Upper lobe of left lung (tissue), 6 donors: ENCODE measurements around the gene CRISPLD2. TPM values are rescaled to one million over a fixed set of nuclear protein-coding genes. Genes with fewer than 3 reads are reported as not detected.

Experiments used
- ATAC-seq, 2 donors: fragments of 200-7000 bp; cut with Tn5 transposase; one replicate each; pipeline ENCODE4 v1.9.1; 2022; ENCODE audit warnings: mild to moderate bottlenecking in 2 of 2, moderate library complexity in 2 of 2; ENCODE audit not compliant: low FRiP score in 2 of 2
- DNase-seq, 2 donors: peaks; one replicate each; pipeline ENCODE4 v3.0.0-alpha.2; 2019 to 2020
- H3K27ac ChIP-seq, 4 donors: fragments of 200-600 bp; sonication (generic); one replicate each; pipeline ENCODE4 v1.5.1; 2016 to 2019
- H3K27me3 ChIP-seq, 4 donors: fragments of 200-600 bp; sonication (generic); one replicate each; pipeline ENCODE4 v1.5.1; 2017 to 2019
- H3K36me3 ChIP-seq, 4 donors: fragments of 200-600 bp; sonication (generic); one replicate each; pipeline ENCODE4 v1.5.1; 2016 to 2019
- H3K4me1 ChIP-seq, 4 donors: fragments of 200-600 bp; sonication (generic); one replicate each; pipeline ENCODE4 v1.5.1; 2018 to 2019
- H3K4me3 ChIP-seq, 4 donors: fragments of 200-600 bp; sonication (generic); one replicate each; pipeline ENCODE4 v1.5.1; 2017 to 2019; ENCODE audit warnings: mild to moderate bottlenecking in 2 of 4, moderate library complexity in 1 of 4
- H3K9me3 ChIP-seq, 4 donors: fragments of 200-600 bp; sonication (generic); one replicate each; pipeline ENCODE4 v1.5.1; 2018 to 2019
- EP300 ChIP-seq, 4 donors: sonication (generic); formaldehyde crosslinking; IDR thresholded peaks; one replicate each; pipeline ENCODE4 v1.5.1; 2017; ENCODE audit warnings: antibody characterized with exemption in 4 of 4, control low read depth in 2 of 4
- POLR2A ChIP-seq, 4 donors: fragments of 450-650 bp; IDR thresholded peaks; one replicate each; pipeline ENCODE4 v1.5.1; 2016 to 2017; ENCODE audit warnings: antibody characterized with exemption in 4 of 4, mild to moderate bottlenecking in 2 of 4
- POLR2AphosphoS5 ChIP-seq, 2 donors: sonication (generic); formaldehyde crosslinking; IDR thresholded peaks; one replicate each; pipeline ENCODE4 v1.5.1; 2017; ENCODE audit warnings: antibody characterized with exemption in 2 of 2
- WGBS, 2 donors: methylation state at CpG; one replicate each; pipeline ENCODE4 v1.1.5; 2017 to 2018; 5-methylcytosine and 5-hydroxymethylcytosine counted together
- total RNA-seq, 6 donors: library from RNA; depleted of rRNA in 4 of 6; stranded (reverse); fragments of >200 nt in 4 of 6; gene quantifications; one replicate each; pipeline versions ENCODE4 v1.1.0 to v1.2.1, GENCODE V29; 2016 to 2021
- TF ChIP-seq, protein P1 (sequence below), 6 experiments: fragments of 450-650 bp in 4 of 6; fragments of 200-600 bp in 2 of 6; sonication (generic) in 2 of 6; IDR thresholded peaks; one replicate each; pipeline ENCODE4 v1.5.1; 2016 to 2019; ENCODE audit warnings: antibody characterized with exemption in 6 of 6
- donor health status: DM: no; HTN: no; CAD: no; lungs with moderate emphysema.
- donor health status: DM: no; HTN: yes; CAD: no; lungs with severe emphysema.

Gene CRISPLD2
- total RNA-seq, 6 donors from 2014 or later = 30.2 to 109 (median 80.8) TPM

GRCh38 chr16:84875846-84876245, 56.1 kb downstream of the CRISPLD2 start:
- Histone ChIP-seq H3K27me3 (no peaks in the 10 kb centered on the region), H3K4me1 (no peaks in the 10 kb centered on the region), H3K9me3 (no peaks in the 10 kb centered on the region), H3K27ac (no peak overlapping the region), H3K36me3 (peaks cover 0 to 48% (median 4%) of the 10 kb centered on the region in 4 donors), H3K4me3 (no peak overlapping the region)
- WGBS, 2 donors = 88 to 91% methylated on average over 5 to 6 of the region's 6 CpGs
- TF ChIP-seq POLR2A (IDR thresholded peaks at IDR 0.05) = no peak
- TF ChIP-seq, protein P1, sequence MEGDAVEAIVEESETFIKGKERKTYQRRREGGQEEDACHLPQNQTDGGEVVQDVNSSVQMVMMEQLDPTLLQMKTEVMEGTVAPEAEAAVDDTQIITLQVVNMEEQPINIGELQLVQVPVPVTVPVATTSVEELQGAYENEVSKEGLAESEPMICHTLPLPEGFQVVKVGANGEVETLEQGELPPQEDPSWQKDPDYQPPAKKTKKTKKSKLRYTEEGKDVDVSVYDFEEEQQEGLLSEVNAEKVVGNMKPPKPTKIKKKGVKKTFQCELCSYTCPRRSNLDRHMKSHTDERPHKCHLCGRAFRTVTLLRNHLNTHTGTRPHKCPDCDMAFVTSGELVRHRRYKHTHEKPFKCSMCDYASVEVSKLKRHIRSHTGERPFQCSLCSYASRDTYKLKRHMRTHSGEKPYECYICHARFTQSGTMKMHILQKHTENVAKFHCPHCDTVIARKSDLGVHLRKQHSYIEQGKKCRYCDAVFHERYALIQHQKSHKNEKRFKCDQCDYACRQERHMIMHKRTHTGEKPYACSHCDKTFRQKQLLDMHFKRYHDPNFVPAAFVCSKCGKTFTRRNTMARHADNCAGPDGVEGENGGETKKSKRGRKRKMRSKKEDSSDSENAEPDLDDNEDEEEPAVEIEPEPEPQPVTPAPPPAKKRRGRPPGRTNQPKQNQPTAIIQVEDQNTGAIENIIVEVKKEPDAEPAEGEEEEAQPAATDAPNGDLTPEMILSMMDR (IDR thresholded peaks at IDR 0.05) = no peak
- TF ChIP-seq POLR2AphosphoS5 (IDR thresholded peaks at IDR 0.05) = no peak
- TF ChIP-seq EP300 (IDR thresholded peaks at IDR 0.05) = no peak
- ATAC-seq = no peak
- no peak for DNase-seq

DNA sequence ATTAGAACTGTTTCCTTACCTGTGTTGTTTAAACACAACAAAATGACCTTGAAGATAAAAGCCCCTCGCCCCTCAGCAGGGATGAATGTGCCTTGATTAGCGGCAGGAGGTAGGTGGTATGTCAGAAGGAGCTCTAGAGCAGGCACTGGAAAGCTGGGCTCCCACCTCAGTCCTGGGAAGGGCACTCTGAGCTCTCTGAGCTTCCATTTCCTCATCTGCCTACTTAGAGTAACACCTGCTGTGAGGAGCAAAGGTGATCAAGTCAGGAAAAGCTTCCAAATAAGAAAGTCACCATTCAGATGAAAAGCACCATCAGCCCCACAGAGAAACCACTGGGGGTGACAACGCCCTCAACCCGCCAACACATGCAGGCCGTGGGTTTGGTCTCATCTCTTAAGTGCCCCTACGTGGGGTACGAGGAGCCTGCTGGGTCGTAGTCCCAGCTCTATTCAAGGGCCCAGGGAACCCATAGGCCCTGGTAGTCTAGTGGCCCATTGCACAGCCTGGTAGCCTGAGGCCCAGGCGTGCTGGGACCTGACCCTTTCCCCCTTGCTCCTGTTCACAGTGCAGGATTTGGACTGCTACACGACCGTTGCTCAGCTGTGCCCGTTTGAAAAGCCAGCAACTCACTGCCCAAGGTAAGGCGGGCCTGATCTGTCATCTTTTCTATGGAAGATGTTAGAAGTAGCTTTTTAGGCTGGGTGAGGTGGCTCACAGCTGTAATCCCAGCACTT, 57.3 kb downstream of the CRISPLD2 start:
- Histone ChIP-seq H3K9me3 (no peaks in the 10 kb centered on the region), H3K4me1 (no peaks in the 10 kb centered on the region), H3K27me3 (no peaks in the 10 kb centered on the region), H3K27ac (no peak overlapping the region), H3K36me3 (peaks cover 0 to 51% (median 4%) of the 10 kb centered on the region in 4 donors), H3K4me3 (no peak overlapping the region)
- TF ChIP-seq POLR2A (IDR thresholded peaks at IDR 0.05) (no peak), EP300 (IDR thresholded peaks at IDR 0.05) (no peak), POLR2AphosphoS5 (IDR thresholded peaks at IDR 0.05) (no peak)
- TF ChIP-seq, protein P1 (IDR thresholded peaks at IDR 0.05) = no peak
- peak in 1 of 2 donors; percentile 60 for ATAC-seq
- WGBS, 2 donors = 82 to 85% methylated on average over 6 to 13 of the region's 13 CpGs
- DNase-seq = no peak

GRCh38 chr16:84878770-84879169, 59.0 kb downstream of the CRISPLD2 start:
- Histone ChIP-seq H3K27me3 (no peaks in the 10 kb centered on the region), H3K9me3 (no peaks in the 10 kb centered on the region), H3K27ac (no peak overlapping the region), H3K4me1 (no peaks in the 10 kb centered on the region), H3K4me3 (no peak overlapping the region), H3K36me3 (peaks cover 0 to 40% (median 6%) of the 10 kb centered on the region in 4 donors)
- TF ChIP-seq POLR2A (IDR thresholded peaks at IDR 0.05) (no peak), EP300 (IDR thresholded peaks at IDR 0.05) (no peak), POLR2AphosphoS5 (IDR thresholded peaks at IDR 0.05) (no peak)
- TF ChIP-seq, protein P1 (IDR thresholded peaks at IDR 0.05) = no peak
- no peak for DNase-seq
- no peak for ATAC-seq
- 93 to 96% methylated on average over 5 of the region's 5 CpGs for WGBS, 2 donors

- peaks cover 0 to 5% (median 2%) of the 10 kb centered on the region in 4 donors for H3K4me1 ChIP-seq
- no peak for ATAC-seq
- 82% methylated on average over 11 of the region's 11 CpGs for WGBS, 2 donors
- DNase-seq = no peak
- H3K36me3 ChIP-seq = peaks cover 0 to 32% (median 6%) of the 10 kb centered on the region in 4 donors
- H3K4me3 ChIP-seq = no peak overlapping the region
- H3K27me3 ChIP-seq = no peaks in the 10 kb centered on the region
- H3K9me3 ChIP-seq = no peaks in the 10 kb centered on the region
- no peak overlapping the region for H3K27ac ChIP-seq
- no peak for TF ChIP-seq POLR2A (IDR thresholded peaks at IDR 0.05)
- TF ChIP-seq POLR2AphosphoS5 (IDR thresholded peaks at IDR 0.05) = no peak
- TF ChIP-seq, protein P1 (IDR thresholded peaks at IDR 0.05) = no peak
- no peak for TF ChIP-seq EP300 (IDR thresholded peaks at IDR 0.05)
Measured at GRCh38 chr16:84879569-84880487, 60.0 kb downstream of the CRISPLD2 start.
